GM13977 (cell line): ENCODE results near the gene FTO.

ENCODE experiments used
- DNase-seq: peaks from one replicate; pipeline ENCODE4 v3.0.0; 2012; ENCODE audit warnings: low spot score
- CTCF ChIP-seq: IDR thresholded peaks from 2 replicates; pipeline ENCODE4 v1.5.1; 2012; ENCODE audit warnings: mild to moderate bottlenecking, control low read depth; ENCODE audit not compliant: insufficient read depth; ENCODE audit errors: extremely low read depth, missing control alignments
- in situ Hi-C: fragments of 300-500 bp; cut with MboI; formaldehyde crosslinking; loops from one replicate; pipeline ENCODE4 v1.12.0; 2022; ENCODE audit warnings: low sequenced_read_pairs, low pct_unique_long_range_greater_than_20kb, mixed read lengths, inconsistent platforms; ENCODE audit not compliant: unreplicated experiment

The FTO gene

GRCh38 chr16:54102888-54103866, 399.2 kb downstream of the FTO start:
- no peak for DNase-seq
- no peak for TF ChIP-seq CTCF
- in situ Hi-C loops, result no loop called here

GRCh38 chr16:54106057-54106456, 402.1 kb downstream of the FTO start:
- DNase-seq, result no peak
- in situ Hi-C loops, result no loop called here
- no peak for TF ChIP-seq CTCF

GRCh38 chr16:54107583-54108202, 403.7 kb downstream of the FTO start:
- no peak for TF ChIP-seq CTCF
- no peak for DNase-seq
- in situ Hi-C loops, result no loop called here

GRCh38 chr16:54110016-54110981, 406.3 kb downstream of the FTO start:
- DNase-seq, result no peak
- in situ Hi-C loops, result no loop called here
- TF ChIP-seq CTCF, result no peak

- no peak for TF ChIP-seq CTCF
- no peak for DNase-seq
- in situ Hi-C loops, result no loop called here
Observed at GRCh38 chr16:54112451-54113206, 408.7 kb downstream of the FTO start.
